Activated T-cell treated with anti-CD3 and anti-CD28 coated beads, Interleukin-2, amount 50 U/mL, for 24 hours (primary cell): ENCODE data around the gene PPP2R2D.

Source experiments
- DNase-seq: peaks from one replicate; pipeline ENCODE4 v3.0.0-alpha.2; 2020
- H3K27ac Mint-ChIP-seq: 2 replicates; pipeline ENCODE4 v1.8.0; 2020; ENCODE audit warnings: mild to moderate bottlenecking, mixed read lengths
- H3K27me3 Mint-ChIP-seq: 2 replicates; pipeline ENCODE4 v1.8.0; 2020; ENCODE audit warnings: mixed read lengths
- H3K36me3 Mint-ChIP-seq: 2 replicates; pipeline ENCODE4 v1.8.0; 2020; ENCODE audit warnings: low read depth, mixed read lengths
- H3K4me1 Mint-ChIP-seq: 2 replicates; pipeline ENCODE4 v1.8.0; 2020; ENCODE audit warnings: low read depth, mixed read lengths
- H3K4me3 Mint-ChIP-seq: 2 replicates; pipeline ENCODE4 v1.8.0; 2020; ENCODE audit warnings: mild to moderate bottlenecking, moderate library complexity, mixed read lengths
- H3K9me3 Mint-ChIP-seq: 2 replicates; pipeline ENCODE4 v1.8.0; 2020; ENCODE audit warnings: mixed read lengths

The PPP2R2D gene

DNA sequence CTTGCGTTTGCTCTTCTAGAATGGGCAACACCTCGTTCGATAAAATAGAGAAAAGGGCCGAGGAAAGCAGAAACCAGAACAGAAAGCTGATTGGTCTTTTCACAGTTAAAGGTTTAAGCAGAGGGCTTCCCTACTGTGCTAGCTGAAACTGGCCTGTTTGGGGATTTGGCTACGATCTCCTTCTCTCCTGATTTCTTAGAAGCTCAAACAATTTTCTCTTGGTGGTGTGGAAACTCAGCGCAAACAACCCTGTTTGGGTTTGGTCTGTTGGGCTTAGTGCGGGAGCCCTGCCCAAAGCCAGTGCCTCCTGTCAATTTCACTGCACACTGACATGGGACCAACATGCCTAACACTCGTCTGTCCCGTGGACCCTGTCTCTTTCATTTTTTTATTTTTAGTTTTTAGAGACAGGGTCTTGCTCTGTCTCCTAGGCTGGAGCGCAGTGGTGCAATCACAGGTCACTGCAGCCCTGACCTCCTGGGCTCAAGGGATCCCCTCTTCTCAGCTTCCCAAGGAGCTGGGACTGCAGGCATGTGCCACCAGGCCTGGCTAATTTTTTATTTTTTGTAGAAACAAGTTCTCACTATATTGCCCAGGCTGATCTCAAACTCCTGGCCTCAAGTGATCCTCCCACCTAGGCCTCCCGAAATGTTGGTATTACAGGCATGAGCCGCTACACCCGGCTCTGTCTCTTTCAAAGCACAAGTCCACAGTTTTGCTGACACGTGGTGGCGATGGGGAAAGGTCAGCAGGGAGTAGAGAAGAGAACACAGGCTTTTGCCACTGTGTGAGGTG lies 97.4 kb downstream of the PPP2R2D start:
- no peaks in the 10 kb centered on the region for H3K27me3 Mint-ChIP-seq
- peaks cover 1% of the 10 kb centered on the region for H3K4me1 Mint-ChIP-seq
- H3K36me3 Mint-ChIP-seq: no peaks in the 10 kb centered on the region
- H3K27ac Mint-ChIP-seq: no peak overlapping the region
- no peak overlapping the region for H3K4me3 Mint-ChIP-seq
- no peaks in the 10 kb centered on the region for H3K9me3 Mint-ChIP-seq
- no peak for DNase-seq

DNA sequence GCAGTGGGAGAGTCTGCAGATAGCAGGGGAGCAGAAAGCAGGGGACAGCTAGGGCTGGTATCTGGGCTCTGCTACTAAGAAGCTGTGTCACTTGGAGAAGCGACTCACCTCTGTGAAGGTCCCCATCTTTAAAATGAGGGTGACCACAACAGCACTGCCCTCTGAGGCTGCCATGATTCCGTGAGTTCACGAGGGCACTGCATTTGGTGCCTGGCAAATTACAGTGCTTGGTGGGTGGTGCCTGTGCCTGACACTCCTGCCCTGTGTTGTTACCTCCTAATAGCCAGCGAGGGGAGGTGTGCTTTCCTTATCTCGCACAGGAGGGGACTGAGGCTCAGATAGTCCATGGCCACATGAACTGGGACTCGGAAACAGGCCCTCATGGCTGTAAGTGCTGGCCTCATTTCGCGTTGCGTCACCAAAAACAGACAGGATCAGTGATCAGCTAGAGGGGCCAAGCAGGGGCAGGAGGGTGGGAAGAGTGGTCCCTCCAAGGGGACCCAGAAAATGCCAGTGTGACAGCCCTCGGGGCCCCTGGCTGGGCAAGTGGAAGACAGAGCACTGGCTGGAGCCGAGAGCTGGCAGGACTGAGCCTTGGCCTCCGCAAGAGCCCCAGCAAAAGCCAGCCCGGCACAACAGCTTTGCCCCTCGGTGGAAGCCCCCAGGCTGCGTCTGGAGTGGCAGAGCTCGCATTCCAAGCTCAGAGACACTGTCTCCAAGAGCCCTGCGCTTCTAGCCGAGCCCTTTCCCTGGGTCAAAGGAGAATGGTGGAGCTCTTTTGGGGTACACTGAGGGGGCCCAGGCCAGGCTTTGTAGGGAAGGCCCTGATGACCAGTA lies 98.3 kb downstream of the PPP2R2D start:
- Mint-ChIP-seq H3K9me3 (no peaks in the 10 kb centered on the region), H3K4me3 (no peak overlapping the region), H3K4me1 (peaks cover 1% of the 10 kb centered on the region), H3K27me3 (no peaks in the 10 kb centered on the region), H3K36me3 (no peaks in the 10 kb centered on the region), H3K27ac (no peak overlapping the region)
- no peak for DNase-seq

DNA sequence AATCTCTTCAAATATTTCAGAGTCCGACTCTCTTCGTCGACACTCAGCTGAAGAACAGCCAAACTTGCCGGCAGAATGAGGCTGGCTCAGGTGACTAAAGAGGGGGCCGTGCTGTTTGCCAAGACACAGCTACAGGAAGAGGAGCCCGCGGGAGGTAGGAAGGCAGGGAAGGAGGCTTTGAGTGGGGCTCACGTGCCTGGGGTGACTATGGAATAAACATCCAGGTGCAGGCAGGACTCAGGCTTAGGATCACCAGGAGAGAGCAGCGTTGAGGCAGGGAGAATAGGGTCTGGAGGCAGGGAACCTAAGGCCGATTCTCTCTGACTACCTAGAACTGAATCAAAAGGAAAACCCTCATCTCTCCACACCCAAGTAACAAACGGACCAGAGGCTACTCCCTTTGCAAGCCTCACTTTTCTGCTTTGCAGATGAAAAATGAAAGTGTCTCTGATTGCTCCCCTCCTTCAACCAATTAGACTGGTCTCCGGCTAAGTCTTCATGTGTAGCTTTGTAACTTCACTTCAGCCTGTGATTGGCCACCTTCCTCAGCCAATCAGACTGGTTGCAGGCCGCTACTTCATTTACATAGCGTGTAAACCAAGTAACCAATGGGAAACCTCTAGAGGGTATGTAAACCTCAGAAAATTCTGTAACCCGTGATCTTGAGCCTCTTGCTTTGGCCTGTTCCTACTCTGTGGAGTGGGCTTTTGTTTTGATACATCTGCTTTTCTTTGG lies 100.6 kb downstream of the PPP2R2D start:
- Mint-ChIP-seq H3K27ac (no peak overlapping the region), H3K4me1 (peaks cover 10% of the 10 kb centered on the region), H3K27me3 (peaks cover 5% of the 10 kb centered on the region), H3K9me3 (peaks cover 4% of the 10 kb centered on the region), H3K4me3 (no peak overlapping the region), H3K36me3 (no peaks in the 10 kb centered on the region)
- no peak for DNase-seq

DNA sequence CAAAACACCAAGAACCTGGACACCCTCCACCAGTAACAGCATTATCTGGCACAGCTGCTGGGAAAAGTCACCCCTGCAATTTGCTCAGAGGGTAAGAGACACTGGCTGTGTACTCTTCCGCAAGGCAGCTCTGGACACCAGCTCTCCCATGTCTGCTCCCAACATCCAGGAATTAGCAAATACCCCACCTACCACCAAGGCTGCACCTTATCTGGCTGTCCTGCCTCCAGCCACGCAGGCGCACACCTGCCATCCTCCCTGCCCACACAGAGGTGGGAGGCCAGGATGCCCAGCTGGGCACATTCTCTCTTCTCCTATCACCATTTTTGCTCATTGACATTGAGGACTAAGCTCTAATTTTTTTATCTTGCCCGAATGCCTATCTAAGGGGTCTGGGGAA lies 101.2 kb downstream of the PPP2R2D start:
- peaks cover 11% of the 10 kb centered on the region for H3K4me1 Mint-ChIP-seq
- no peaks in the 10 kb centered on the region for H3K36me3 Mint-ChIP-seq
- no peak for DNase-seq
- no peak overlapping the region for H3K4me3 Mint-ChIP-seq
- peaks cover 8% of the 10 kb centered on the region for H3K27me3 Mint-ChIP-seq
- peaks cover 4% of the 10 kb centered on the region for H3K9me3 Mint-ChIP-seq
- H3K27ac Mint-ChIP-seq: no peak overlapping the region

DNA sequence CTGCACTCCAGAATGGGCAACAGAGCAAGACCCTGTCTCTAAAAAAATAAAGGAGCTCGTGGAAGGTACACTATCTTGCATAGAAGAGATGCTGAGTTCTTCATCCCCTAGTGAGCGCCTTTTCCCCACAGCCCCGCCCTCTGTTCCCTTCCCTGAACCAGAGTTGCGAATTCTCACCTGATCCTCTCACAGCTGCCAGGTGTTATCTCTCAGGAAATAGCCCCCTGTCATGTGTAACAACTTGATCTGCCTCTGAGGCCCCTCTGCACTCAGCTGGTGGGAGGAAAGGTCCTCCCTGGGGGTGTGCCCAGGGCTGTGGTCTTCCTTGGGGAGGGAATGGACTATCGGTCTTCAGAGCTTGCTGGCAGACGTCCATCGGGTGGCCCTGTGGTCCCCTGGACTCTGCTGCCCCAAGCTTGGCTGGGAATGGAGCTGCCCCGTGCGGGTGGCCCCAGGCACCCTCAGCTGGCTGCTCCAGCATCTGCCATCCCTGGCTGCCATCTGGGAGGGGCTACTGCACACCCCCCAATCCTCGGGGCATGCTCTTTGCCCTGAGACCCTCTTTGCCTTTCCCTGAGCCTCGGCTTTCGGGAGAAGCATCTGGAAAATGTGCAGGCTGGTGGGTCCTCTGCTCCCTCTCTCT lies 102.6 kb downstream of the PPP2R2D start:
- Mint-ChIP-seq H3K36me3 (no peaks in the 10 kb centered on the region), H3K27ac (no peak overlapping the region), H3K9me3 (peaks cover 4% of the 10 kb centered on the region)

GRCh38 chr10:132004052-132004451 lies 103.2 kb downstream of the PPP2R2D start:
- Mint-ChIP-seq H3K36me3 (no peaks in the 10 kb centered on the region), H3K27me3 (peaks cover 18% of the 10 kb centered on the region), H3K9me3 (peaks cover 4% of the 10 kb centered on the region), H3K27ac (no peak overlapping the region), H3K4me1 (peaks cover 11% of the 10 kb centered on the region), H3K4me3 (no peak overlapping the region)
- DNase-seq: no peak

More for the DNA sequence above, 102.6 kb downstream of the PPP2R2D start:
- Mint-ChIP-seq H3K4me3 (no peak overlapping the region), H3K27me3 (peaks cover 13% of the 10 kb centered on the region), H3K4me1 (peaks cover 11% of the 10 kb centered on the region)
- DNase-seq: no peak

- Mint-ChIP-seq H3K27ac (peak overlapping the region; percentile 49), H3K4me3 (no peak overlapping the region), H3K9me3 (peaks cover 4% of the 10 kb centered on the region), H3K27me3 (peaks cover 26% of the 10 kb centered on the region), H3K4me1 (peaks cover 11% of the 10 kb centered on the region), H3K36me3 (no peaks in the 10 kb centered on the region)
- no peak for DNase-seq
Observed at GRCh38 chr10:132005147-132005546, 104.3 kb downstream of the PPP2R2D start.

- H3K9me3 Mint-ChIP-seq: peaks cover 4% of the 10 kb centered on the region
- H3K36me3 Mint-ChIP-seq: no peaks in the 10 kb centered on the region
- no peak overlapping the region for H3K4me3 Mint-ChIP-seq
- H3K4me1 Mint-ChIP-seq: peaks cover 11% of the 10 kb centered on the region
- H3K27ac Mint-ChIP-seq: no peak overlapping the region
- no peak for DNase-seq
- H3K27me3 Mint-ChIP-seq: peaks cover 26% of the 10 kb centered on the region
Observed at GRCh38 chr10:132006966-132007365, 106.2 kb downstream of the PPP2R2D start.

DNA sequence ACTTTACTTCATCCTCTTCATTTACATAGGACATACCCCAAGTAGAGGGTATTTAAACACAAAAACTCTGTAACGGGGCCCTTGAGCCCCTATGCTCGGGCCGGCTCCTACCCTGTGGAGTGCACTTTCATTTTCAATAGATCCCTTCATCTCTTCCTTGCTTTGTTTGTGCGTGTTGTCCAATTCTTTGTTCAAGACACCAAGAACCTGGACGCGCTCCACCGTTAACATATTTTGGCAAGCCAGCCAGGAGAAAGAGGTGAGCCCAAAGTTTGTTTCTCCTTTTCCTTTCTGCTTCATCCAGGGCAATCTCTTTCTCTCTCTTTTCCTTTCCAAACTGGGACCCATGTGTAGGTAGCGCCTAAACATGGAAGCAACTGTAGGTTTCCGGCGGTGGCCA lies 106.9 kb downstream of the PPP2R2D start:
- H3K4me3 Mint-ChIP-seq: no peak overlapping the region
- H3K4me1 Mint-ChIP-seq: peaks cover 10% of the 10 kb centered on the region
- H3K36me3 Mint-ChIP-seq: no peaks in the 10 kb centered on the region
- DNase-seq: no peak
- H3K27me3 Mint-ChIP-seq: peaks cover 26% of the 10 kb centered on the region
- peaks cover 4% of the 10 kb centered on the region for H3K9me3 Mint-ChIP-seq
- no peak overlapping the region for H3K27ac Mint-ChIP-seq
